Endothelial cell of umbilical vein (primary cell): ENCODE measurements around the gene LRP6. TPM values are rescaled to one million over a fixed set of nuclear protein-coding genes. Genes with fewer than 3 reads are reported as not detected.

ENCODE experiments used
- BruUV-seq: library from RNA; stranded (reverse); fragments of 400-500 nt; replicated peaks from 2 replicates; lab custom pipeline; 2021; lab: Mats Ljungman, UMichigan
- CTCF ChIA-PET: fragments of 300-600, 350-600 bp; sonication (Branson Sonifier 250); formaldehyde crosslinking; loops from one replicate; lab custom pipeline; 2021; ENCODE audit warnings: antibody characterized with exemption, inconsistent platforms; lab: Charles Lee
- POLR2A ChIA-PET: fragments of 300-600, 350-600 bp; sonication (Branson Sonifier 250); formaldehyde crosslinking; loops from one replicate; lab custom pipeline; 2021; ENCODE audit warnings: antibody characterized with exemption, inconsistent platforms; lab: Charles Lee
- DNase-seq: peaks from one replicate; pipeline ENCODE4 v3.0.0-alpha.2; 2011; ENCODE audit warnings: low read depth, low spot score
- FAIRE-seq: peaks from 2 replicates; lab custom pipeline; 2011; peaks lifted over from hg19 to GRCh38; lab: Jason Lieb, UNC
- H2AFZ ChIP-seq: 2 replicates; pipeline ENCODE4 v1.6.0; 2012; ENCODE audit warnings: low read depth, low read length, control low read depth, inconsistent platforms
- H3K27ac ChIP-seq: 2 replicates; pipeline ENCODE4 v1.5.1; 2011; ENCODE audit warnings: low read depth, mild to moderate bottlenecking, control low read depth, low read length, moderate library complexity; ENCODE audit not compliant: insufficient read depth
- H3K27me3 ChIP-seq, 2 experiments: 2 replicates each; pipeline versions ENCODE4 v1.6.0 to v1.6.1; 2011; ENCODE audit warnings: low read length in 2 of 2, mixed read lengths in 1 of 2; ENCODE audit not compliant: control insufficient read depth in 2 of 2, insufficient read depth in 2 of 2
- H3K36me3 ChIP-seq, 2 experiments: 2 replicates in 1 of 2; 3 replicates in 1 of 2; pipeline ENCODE4 v1.5.1; 2011; ENCODE audit warnings: low read length in 2 of 2, mild to moderate bottlenecking in 1 of 2, moderate library complexity in 1 of 2; ENCODE audit not compliant: control insufficient read depth in 2 of 2, insufficient read depth in 2 of 2; ENCODE audit errors: extremely low read depth in 1 of 2
- H3K4me1 ChIP-seq: 3 replicates; pipeline ENCODE4 v1.5.1; 2011; ENCODE audit warnings: mild to moderate bottlenecking, low read length; ENCODE audit not compliant: control insufficient read depth, insufficient read depth; ENCODE audit errors: extremely low read depth
- H3K4me2 ChIP-seq: 2 replicates; pipeline ENCODE4 v1.6.1; 2011; ENCODE audit warnings: low read length, control low read depth, mixed read lengths; ENCODE audit not compliant: insufficient read depth
- H3K4me3 ChIP-seq, 3 experiments: fragments of 200-600 bp in 1 of 3; sonication (generic), shearing (Covaris generic) in 1 of 3; replicated peaks in 1 of 3; 2 replicates each; pipeline ENCODE4 v1.5.1; 2011 to 2016; ENCODE audit warnings: control low read depth in 3 of 3, low read length in 3 of 3, mild to moderate bottlenecking in 2 of 3, inconsistent platforms in 1 of 3, low read depth in 1 of 3, moderate library complexity in 1 of 3; ENCODE audit not compliant: insufficient read depth in 1 of 3
- H3K79me2 ChIP-seq: 2 replicates; pipeline ENCODE4 v1.6.0; 2012; ENCODE audit warnings: low read length, inconsistent platforms; ENCODE audit not compliant: control insufficient read depth, insufficient read depth
- H3K9ac ChIP-seq: replicated peaks from 2 replicates; pipeline ENCODE3; 2011; ENCODE audit warnings: low read length, control low read depth; ENCODE audit not compliant: insufficient read depth; ENCODE audit errors: extremely low read depth
- H3K9me1 ChIP-seq: replicated peaks from 3 replicates; pipeline ENCODE4 v1.6.0; 2011; ENCODE audit warnings: mild to moderate bottlenecking, low read length; ENCODE audit not compliant: control insufficient read depth, insufficient read depth; ENCODE audit errors: extremely low read depth
- H3K9me3 ChIP-seq: replicated peaks from 2 replicates; pipeline ENCODE4 v1.5.1; 2012; ENCODE audit warnings: low read length, inconsistent platforms; ENCODE audit not compliant: control insufficient read depth, insufficient read depth
- H4K20me1 ChIP-seq: replicated peaks from 2 replicates; pipeline ENCODE3; 2011; ENCODE audit warnings: mild to moderate bottlenecking, low read length; ENCODE audit not compliant: control insufficient read depth, insufficient read depth; ENCODE audit errors: extremely low read depth
- CTCF ChIP-seq, 2 donors: IDR thresholded peaks; 1 replicate in 1 of 2; 2 replicates in 1 of 2; pipeline ENCODE4 v1.5.1; 2011; ENCODE audit warnings: low read length in 2 of 2, mild to moderate bottlenecking in 2 of 2, moderate library complexity in 2 of 2, control low read depth in 1 of 2, inconsistent platforms in 1 of 2, low read depth in 1 of 2; ENCODE audit not compliant: insufficient read depth in 1 of 2; ENCODE audit errors: extremely low read depth in 1 of 2
- EZH2 ChIP-seq: IDR thresholded peaks from 2 replicates; pipeline ENCODE4 v1.6.1; 2012; ENCODE audit warnings: borderline replicate concordance, low read depth, mild to moderate bottlenecking, moderate library complexity, low read length, inconsistent platforms; ENCODE audit not compliant: severe bottlenecking
- FOS ChIP-seq: IDR thresholded peaks from 2 replicates; pipeline ENCODE4 v1.6.1; 2011; ENCODE audit warnings: mild to moderate bottlenecking, low read length, moderate library complexity, borderline replicate concordance; ENCODE audit not compliant: insufficient read depth
- GATA2 ChIP-seq: IDR thresholded peaks from 2 replicates; pipeline ENCODE4 v1.7.0; 2011; ENCODE audit warnings: low read depth, mild to moderate bottlenecking, moderate library complexity, mixed read lengths, low read length; ENCODE audit not compliant: insufficient read length, insufficient read depth
- JUN ChIP-seq: IDR thresholded peaks from 2 replicates; pipeline ENCODE4 v1.6.1; 2011; ENCODE audit warnings: borderline replicate concordance, low read depth; ENCODE audit not compliant: insufficient read length, insufficient read depth
- MYC ChIP-seq: IDR thresholded peaks from one replicate; pipeline ENCODE4 v1.6.1; 2011; ENCODE audit warnings: mild to moderate bottlenecking, low read depth, low read length
- POLR2A ChIP-seq: IDR thresholded peaks from 2 replicates; pipeline ENCODE4 v1.6.1; 2012; ENCODE audit warnings: low read depth, mild to moderate bottlenecking, control low read depth, low read length
- POLR2AphosphoS5 ChIP-seq: IDR thresholded peaks from 2 replicates; pipeline ENCODE4 v1.6.1; 2012; ENCODE audit warnings: low read depth, mild to moderate bottlenecking, control low read depth, low read length, moderate library complexity; ENCODE audit not compliant: insufficient read depth
- dilution Hi-C: fragments of 300-500 bp; cut with MboI; formaldehyde crosslinking; loops from one replicate; pipeline ENCODE4 v1.15.0; 2019; ENCODE audit warnings: low sequenced_read_pairs; ENCODE audit not compliant: extremely low pct_ligation_motif_present
- intact Hi-C: fragments of 100-400 bp; cut with micrococcal nuclease; formaldehyde crosslinking; loops from one replicate; pipeline ENCODE4 v1.10.0; 2022
- polyA plus RNA-seq, 4 experiments: library from polyadenylated mRNA; depleted of rRNA in 3 of 4; stranded (reverse) in 3 of 4; unstranded in 1 of 4; fragments of >200 nt; gene quantifications; 2 replicates each; pipeline versions ENCODE4 v1.2.1 to v1.2.3, GENCODE V29; 2011 to 2012; ENCODE audit warnings: missing spikeins in 1 of 4
- total RNA-seq: library from RNA; stranded (reverse); gene quantifications from 2 replicates; pipeline ENCODE4 v1.2.3, GENCODE V29; 2021
- TF ChIP-seq, protein P1 (sequence below): IDR thresholded peaks from 2 replicates; pipeline ENCODE4 v1.6.1; 2011; ENCODE audit not compliant: insufficient read depth, insufficient read length

The LRP6 gene
- total and polyA plus RNA-seq, 2 donors (not counting 3 experiments of a cell fraction or from before 2014, with no cell fraction given) = 28.5 to 41.7 TPM

- Histone ChIP-seq H2AFZ (no peak within 1 kb of the TSS), H3K27ac (no peak within 1 kb of the TSS), H3K4me2 (no peak within 1 kb of the TSS), H3K79me2 (no peaks in the 10 kb centered on the region), H3K9me1 (no peaks in the 10 kb centered on the region), H3K4me3 (no peak within 1 kb of the TSS), H3K27me3 (peaks cover 12 to 17% of the 10 kb centered on the region in 2 experiments), H4K20me1 (no peaks in the 10 kb centered on the region), H3K9ac (no peak within 1 kb of the TSS), H3K4me1 (no peaks in the 10 kb centered on the region), H3K9me3 (no peaks in the 10 kb centered on the region), H3K36me3 (no peaks in the 10 kb centered on the region)
- dilution Hi-C loops = no loop called here
- DNase-seq (no peak), FAIRE-seq (no peak)
- ChIA-PET POLR2A (no interaction called here), CTCF (interaction anchor here (0.8 to 1.0 kb wide), 3 partner anchors 10 to 241 kb away, joined by 3 to 4 read pairs (median 3); no protein-coding TSS in a partner anchor)
- TF ChIP-seq GATA2 (no peak), MYC (no peak), EZH2 (no peak)
- intact Hi-C loops = no loop called here
- BruUV-seq = no TSS peak
Observed at GRCh38 chr12:12070674-12071656, 195.9 kb downstream of the LRP6 start, which contains the start of gene BCL2L14. TSS of gene BCL2L14 (plus strand) at chr12:12070939. CDS start at chr12:12079306, 8,367 bp downstream.

GRCh38 chr12:12069821-12070548 is 196.9 kb downstream of the LRP6 start:
- H3K9me1 ChIP-seq = no peaks in the 10 kb centered on the region
- H2AFZ ChIP-seq = no peak overlapping the region
- H3K9me3 ChIP-seq = no peaks in the 10 kb centered on the region
- no peaks in the 10 kb centered on the region for H3K4me1 ChIP-seq
- intact Hi-C loops = no loop called here
- H3K36me3 ChIP-seq = no peaks in the 10 kb centered on the region
- H3K4me2 ChIP-seq = no peak overlapping the region
- DNase-seq = no peak
- peaks cover 12 to 17% of the 10 kb centered on the region in 2 experiments for H3K27me3 ChIP-seq
- no peak for FAIRE-seq
- ChIA-PET CTCF (no interaction called here), POLR2A (no interaction called here)
- H3K9ac ChIP-seq = no peak overlapping the region
- H3K27ac ChIP-seq = no peak overlapping the region
- H3K4me3 ChIP-seq = no peak overlapping the region
- no peaks in the 10 kb centered on the region for H4K20me1 ChIP-seq
- H3K79me2 ChIP-seq = no peaks in the 10 kb centered on the region
- TF ChIP-seq EZH2 (no peak), CTCF (IDR thresholded peaks at IDR 0.05; ENCODE audit: extremely low read depth in 1 of 2, insufficient read depth in 1 of 2, low read depth in 1 of 2, low read length in 2 of 2) (no peak), MYC (no peak), GATA2 (no peak), JUN (no peak), FOS (no peak), POLR2A (no peak), POLR2AphosphoS5 (no peak)
- TF ChIP-seq, protein P1, sequence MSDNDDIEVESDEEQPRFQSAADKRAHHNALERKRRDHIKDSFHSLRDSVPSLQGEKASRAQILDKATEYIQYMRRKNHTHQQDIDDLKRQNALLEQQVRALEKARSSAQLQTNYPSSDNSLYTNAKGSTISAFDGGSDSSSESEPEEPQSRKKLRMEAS = no peak
- BruUV-seq = no TSS peak
- dilution Hi-C loops = no loop called here
